HTR-8/SVneo (cell line): ENCODE data around the gene NISCH.

Source experiments
- DNase-seq: peaks from one replicate; pipeline ENCODE4 v3.0.0; 2011; ENCODE audit warnings: low spot score, mixed read lengths; ENCODE audit not compliant: insufficient read length
- FAIRE-seq: peaks from 2 replicates; lab custom pipeline; 2011; peaks lifted over from hg19 to GRCh38; lab: Jason Lieb, UNC

The NISCH gene

GRCh38 chr3:52455283-52456168 lies at the start of gene NISCH:
NISCH (plus strand) TSS chr3:52455604; CDS start chr3:52455642, 38 bp downstream.
- DNase-seq (peak; percentile 81), FAIRE-seq (peak; percentile 89)

GRCh38 chr3:52406231-52406661 lies 49.2 kb upstream of the NISCH start:
- DNase-seq (no peak), FAIRE-seq (no peak)

GRCh38 chr3:52406791-52407510 lies 48.5 kb upstream of the NISCH start:
- FAIRE-seq, result no peak

GRCh38 chr3:52407779-52408178 lies 47.6 kb upstream of the NISCH start:
- DNase-seq (no peak), FAIRE-seq (no peak)

More at GRCh38 chr3:52406791-52407510, 48.5 kb upstream of the NISCH start:
- no peak for DNase-seq

- DNase-seq (no peak), FAIRE-seq (no peak)
These were observed 46.9 kb upstream of the NISCH start for GRCh38 chr3:52408466-52408865.

GRCh38 chr3:52415800-52416199 lies 39.6 kb upstream of the NISCH start:
- FAIRE-seq (no peak), DNase-seq (no peak)

GRCh38 chr3:52420388-52420787 lies 35.0 kb upstream of the NISCH start:
- FAIRE-seq, result no peak
- no peak for DNase-seq

- FAIRE-seq, result no peak
- DNase-seq, result no peak
These were observed 32.7 kb upstream of the NISCH start for GRCh38 chr3:52422669-52423068.

- DNase-seq, result no peak
- FAIRE-seq, result no peak
These were observed 32.2 kb upstream of the NISCH start for GRCh38 chr3:52423173-52423572.

GRCh38 chr3:52428151-52429005 lies 27.0 kb upstream of the NISCH start:
- DNase-seq, result peak; percentile 63
- FAIRE-seq, result peak; percentile 97

GRCh38 chr3:52429031-52429430 lies 26.4 kb upstream of the NISCH start:
- DNase-seq (no peak), FAIRE-seq (no peak)

GRCh38 chr3:52429779-52430415 lies 25.5 kb upstream of the NISCH start:
- FAIRE-seq (no peak), DNase-seq (no peak)

- FAIRE-seq (no peak), DNase-seq (no peak)
These were observed 25.0 kb upstream of the NISCH start for GRCh38 chr3:52430416-52430810.

GRCh38 chr3:52431459-52432223 lies 23.8 kb upstream of the NISCH start:
- no peak for DNase-seq
- no peak for FAIRE-seq

- DNase-seq (no peak), FAIRE-seq (no peak)
These were observed 23.2 kb upstream of the NISCH start for GRCh38 chr3:52432225-52432624.

GRCh38 chr3:52432691-52433141 lies 22.7 kb upstream of the NISCH start:
- peak; percentile 33 for FAIRE-seq

GRCh38 chr3:52433328-52433995 lies 21.9 kb upstream of the NISCH start:
- no peak for FAIRE-seq
- no peak for DNase-seq

More at GRCh38 chr3:52432691-52433141, 22.7 kb upstream of the NISCH start:
- no peak for DNase-seq

- DNase-seq, result no peak
- FAIRE-seq, result no peak
These were observed 21.4 kb upstream of the NISCH start for GRCh38 chr3:52433996-52434479.
